Esophagus muscularis mucosa (tissue), 4 donors: ENCODE data around the gene HLCS.

ENCODE experiments used
- EP300 ChIP-seq: sonication (generic); formaldehyde crosslinking; IDR thresholded peaks from one replicate; pipeline ENCODE4 v1.6.1; 2017; ENCODE audit warnings: antibody characterized with exemption
- POLR2A ChIP-seq: fragments of 450-650 bp; IDR thresholded peaks from one replicate; pipeline ENCODE4 v1.6.1; 2017; ENCODE audit warnings: antibody characterized with exemption, moderate library complexity, mild to moderate bottlenecking, low read depth
- POLR2AphosphoS5 ChIP-seq, 2 donors: sonication (generic); formaldehyde crosslinking; IDR thresholded peaks; one replicate each; pipeline ENCODE4 v1.6.1; 2017; ENCODE audit warnings: antibody characterized with exemption in 2 of 2
- TF ChIP-seq, protein P1 (sequence below), 3 experiments: fragments of 200-600 bp in 2 of 3; fragments of 450-650 bp in 1 of 3; sonication (generic) in 2 of 3; IDR thresholded peaks; one replicate each; pipeline ENCODE4 v1.5.1; 2017 to 2019; ENCODE audit warnings: antibody characterized with exemption in 3 of 3, mild to moderate bottlenecking in 2 of 3, moderate library complexity in 1 of 3

DNA sequence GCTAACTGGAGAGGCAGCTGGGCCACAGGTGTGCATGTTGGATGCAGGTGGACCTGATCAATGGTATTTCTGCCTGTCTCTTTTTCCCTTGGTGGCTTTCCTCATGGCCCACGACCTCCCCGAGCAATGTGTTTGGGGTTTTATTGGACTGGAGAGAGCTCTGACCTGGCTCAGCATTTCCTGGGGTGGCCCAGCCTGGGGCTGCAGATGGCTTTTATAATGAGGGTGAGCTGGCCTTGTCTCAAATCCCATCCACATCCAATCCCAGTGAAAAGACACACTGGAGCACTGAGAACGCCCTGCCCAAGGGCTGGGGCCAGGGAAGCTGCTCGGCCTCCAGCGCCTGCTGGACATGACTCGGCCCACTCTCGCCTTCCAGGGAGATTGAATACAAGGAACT lies 223.5 kb downstream of the HLCS start:
- TF ChIP-seq, protein P1, sequence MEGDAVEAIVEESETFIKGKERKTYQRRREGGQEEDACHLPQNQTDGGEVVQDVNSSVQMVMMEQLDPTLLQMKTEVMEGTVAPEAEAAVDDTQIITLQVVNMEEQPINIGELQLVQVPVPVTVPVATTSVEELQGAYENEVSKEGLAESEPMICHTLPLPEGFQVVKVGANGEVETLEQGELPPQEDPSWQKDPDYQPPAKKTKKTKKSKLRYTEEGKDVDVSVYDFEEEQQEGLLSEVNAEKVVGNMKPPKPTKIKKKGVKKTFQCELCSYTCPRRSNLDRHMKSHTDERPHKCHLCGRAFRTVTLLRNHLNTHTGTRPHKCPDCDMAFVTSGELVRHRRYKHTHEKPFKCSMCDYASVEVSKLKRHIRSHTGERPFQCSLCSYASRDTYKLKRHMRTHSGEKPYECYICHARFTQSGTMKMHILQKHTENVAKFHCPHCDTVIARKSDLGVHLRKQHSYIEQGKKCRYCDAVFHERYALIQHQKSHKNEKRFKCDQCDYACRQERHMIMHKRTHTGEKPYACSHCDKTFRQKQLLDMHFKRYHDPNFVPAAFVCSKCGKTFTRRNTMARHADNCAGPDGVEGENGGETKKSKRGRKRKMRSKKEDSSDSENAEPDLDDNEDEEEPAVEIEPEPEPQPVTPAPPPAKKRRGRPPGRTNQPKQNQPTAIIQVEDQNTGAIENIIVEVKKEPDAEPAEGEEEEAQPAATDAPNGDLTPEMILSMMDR (IDR thresholded peaks at IDR 0.05): no peak
- TF ChIP-seq POLR2A (no peak), POLR2AphosphoS5 (IDR thresholded peaks at IDR 0.05) (no peak), EP300 (no peak)
